Islet precursor cell (in vitro differentiated cells): ENCODE results near the gene VPS45.
A peak's percentile ranks its signal among the peaks of the same experiment; 100 is the strongest.
"Not testable (repeated sequence)": the region's sequence is repeated elsewhere in the genome, so short reads cannot be mapped to it uniquely, and the experiment has no call there.

Source experiments
- DNase-seq: peaks from one replicate; pipeline ENCODE4 v3.0.0-alpha.2; 2018

Gene VPS45

DNA sequence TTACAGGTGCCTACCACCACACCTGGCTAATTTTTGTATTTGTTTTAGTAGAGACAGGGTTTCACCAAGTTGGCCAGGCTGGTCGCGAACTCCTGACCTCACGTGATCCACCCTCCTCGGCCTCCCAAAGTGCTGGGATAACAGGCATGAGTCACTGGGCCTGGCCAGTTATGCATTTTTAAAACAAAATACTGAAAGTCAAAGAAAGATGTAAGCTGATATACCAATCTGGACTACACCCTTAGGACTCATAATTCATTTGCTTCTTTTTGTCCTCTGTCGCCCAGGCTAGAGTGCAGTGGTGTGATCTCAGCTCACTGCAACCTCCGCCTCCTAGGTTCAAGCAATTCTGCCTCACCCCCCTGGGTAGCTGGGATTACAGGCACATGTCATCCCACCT is 67.8 kb downstream of the VPS45 start:
- DNase-seq: not testable (repeated sequence)

DNA sequence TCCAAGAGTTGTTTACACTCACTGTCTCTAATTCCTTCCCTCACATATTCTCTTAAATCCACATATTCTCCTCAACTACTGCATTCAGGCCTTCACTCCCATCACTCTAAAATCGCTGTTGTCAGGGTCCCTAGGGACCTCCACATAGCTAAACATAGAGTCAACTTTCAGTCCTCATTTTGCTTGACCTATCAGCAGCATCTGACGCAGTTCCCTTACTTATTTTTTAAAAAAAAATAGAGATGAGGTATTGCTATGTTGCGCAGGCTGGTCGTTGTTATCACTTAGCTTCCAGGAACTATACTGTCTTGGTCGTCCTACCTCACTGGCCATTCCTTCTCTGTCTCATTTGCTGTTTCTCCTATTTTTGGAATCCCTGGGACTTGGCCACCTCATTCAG is 70.5 kb downstream of the VPS45 start:
- DNase-seq: no peak

DNA sequence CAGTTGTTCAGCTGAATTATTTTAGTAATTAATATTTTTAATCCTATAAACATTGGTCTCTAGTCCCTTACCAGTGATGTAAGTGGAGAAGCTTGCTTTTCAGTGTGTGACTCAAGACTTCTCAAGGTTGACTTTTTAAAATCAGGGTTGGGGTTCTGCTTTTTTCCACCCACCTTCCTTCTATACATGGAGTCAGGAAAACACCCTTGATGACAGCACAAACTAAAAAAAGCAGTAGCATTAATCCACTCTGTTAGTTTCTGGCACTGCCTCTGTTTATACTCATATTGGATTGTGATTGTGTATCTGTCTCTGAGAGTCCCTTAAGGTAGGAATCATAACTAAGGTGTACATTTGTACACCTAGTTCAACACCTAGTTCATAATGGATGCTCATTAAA is 73.9 kb downstream of the VPS45 start:
- no peak for DNase-seq

DNA sequence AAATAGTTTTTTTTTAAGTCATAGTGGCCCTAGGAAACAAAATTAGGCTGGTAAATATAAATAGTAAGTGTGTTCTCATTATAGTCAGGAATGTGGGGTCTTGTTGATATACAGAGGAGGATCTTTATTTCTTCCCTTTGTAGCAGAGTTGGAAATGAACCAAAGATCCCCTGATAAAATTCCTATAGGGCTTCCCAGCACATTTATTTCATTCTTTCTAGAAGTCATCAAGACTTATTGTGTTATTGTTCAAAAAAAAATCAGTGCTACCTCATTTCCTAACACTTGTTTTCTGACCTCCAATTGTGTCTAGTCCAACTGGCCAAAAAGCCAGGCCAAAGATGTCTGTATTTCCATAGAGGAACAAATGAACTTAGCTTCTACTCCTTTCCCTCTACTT is 74.5 kb downstream of the VPS45 start:
- DNase-seq: no peak

DNA sequence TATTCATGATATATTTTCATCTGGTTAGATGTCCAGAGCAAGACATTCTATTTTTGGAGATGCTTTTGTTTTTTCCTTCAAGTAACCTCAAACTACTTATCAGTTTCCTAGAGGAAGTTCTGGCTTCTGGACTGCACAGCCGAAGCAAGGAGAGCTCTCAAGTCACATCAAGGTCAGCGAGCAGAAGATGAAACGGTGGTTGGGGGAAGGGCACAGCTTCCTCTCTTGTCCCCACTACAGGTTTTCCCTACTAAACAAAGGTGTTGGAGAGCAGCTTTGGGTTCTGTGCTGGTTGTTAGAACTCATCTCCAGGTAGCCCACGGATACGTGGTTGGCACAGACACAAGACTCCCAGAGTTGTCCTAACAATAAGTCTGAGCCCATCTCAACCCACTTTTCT is 77.0 kb downstream of the VPS45 start:
- no peak for DNase-seq

DNA sequence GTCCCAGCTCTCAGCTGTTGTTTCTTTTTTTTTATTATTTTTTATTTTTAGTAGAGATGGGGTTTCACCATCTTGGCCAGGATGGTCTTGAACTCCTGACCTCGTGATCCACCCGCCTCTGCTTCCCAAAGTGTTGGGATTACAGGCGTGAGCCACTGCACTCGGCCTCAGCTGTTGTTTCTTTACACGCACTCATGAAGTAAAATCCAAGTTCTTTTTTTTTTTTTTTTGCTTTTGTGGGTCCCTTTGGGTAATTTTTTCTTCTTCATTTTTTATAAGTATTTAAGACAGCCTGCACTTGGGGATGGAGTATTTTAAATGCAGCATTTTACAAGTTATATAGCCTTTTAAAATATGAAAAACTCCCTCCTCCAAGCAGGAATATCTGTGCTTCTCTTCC is 78.4 kb downstream of the VPS45 start:
- DNase-seq: not testable (repeated sequence)

DNA sequence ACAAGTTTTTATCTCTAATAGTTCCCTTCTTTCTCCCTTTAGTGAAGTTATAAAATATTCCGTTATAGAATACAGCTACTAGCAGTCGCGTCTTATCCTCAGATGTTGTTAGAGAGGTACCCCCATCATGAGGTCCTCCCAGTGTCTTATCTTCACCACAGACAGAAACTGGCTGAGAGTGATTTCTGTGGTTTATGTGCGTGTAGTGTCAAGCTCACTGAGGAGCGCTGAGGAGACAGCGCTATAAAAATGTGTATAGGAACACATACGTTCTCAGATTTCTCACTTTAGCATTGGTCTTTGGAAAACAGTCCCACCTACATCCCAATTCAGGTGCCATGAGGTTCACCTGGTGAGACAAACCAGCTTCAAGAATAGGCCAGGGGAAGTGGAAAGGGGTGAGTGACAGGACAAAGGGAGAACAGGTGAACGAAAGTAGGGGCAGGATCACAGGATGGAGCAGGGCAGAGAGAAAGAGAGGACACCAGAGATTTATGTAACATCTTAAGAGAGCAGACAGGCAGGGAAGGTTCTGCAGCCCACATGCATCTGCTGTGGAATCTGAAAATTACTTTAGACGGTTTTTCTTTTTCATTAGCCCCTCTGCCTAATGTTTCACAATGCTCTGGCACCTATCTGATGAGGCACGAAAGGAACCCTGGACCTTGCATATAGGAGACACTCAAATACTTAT is 79.4 kb downstream of the VPS45 start:
- no peak for DNase-seq

DNA sequence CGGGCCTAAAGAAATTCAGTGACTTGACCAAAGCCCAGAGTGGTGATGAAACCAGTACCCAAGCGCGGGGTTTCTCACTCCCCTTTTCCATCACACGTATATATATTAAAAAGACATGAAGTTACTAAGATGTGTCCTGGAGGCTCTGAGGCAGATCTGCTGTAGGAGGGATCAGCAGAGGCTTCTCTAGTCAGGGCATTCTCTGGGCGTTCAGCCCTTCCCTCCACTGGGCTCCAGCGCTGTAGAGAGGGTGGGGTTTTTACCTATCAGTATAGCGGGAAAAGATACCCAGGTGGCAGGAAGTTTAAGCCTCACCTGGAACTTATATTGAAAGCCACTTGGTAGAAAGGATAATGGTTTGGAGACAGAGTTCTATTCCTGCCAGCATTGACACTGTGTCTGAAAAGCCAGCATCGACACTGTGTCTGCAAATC is 81.3 kb downstream of the VPS45 start:
- no peak for DNase-seq

DNA sequence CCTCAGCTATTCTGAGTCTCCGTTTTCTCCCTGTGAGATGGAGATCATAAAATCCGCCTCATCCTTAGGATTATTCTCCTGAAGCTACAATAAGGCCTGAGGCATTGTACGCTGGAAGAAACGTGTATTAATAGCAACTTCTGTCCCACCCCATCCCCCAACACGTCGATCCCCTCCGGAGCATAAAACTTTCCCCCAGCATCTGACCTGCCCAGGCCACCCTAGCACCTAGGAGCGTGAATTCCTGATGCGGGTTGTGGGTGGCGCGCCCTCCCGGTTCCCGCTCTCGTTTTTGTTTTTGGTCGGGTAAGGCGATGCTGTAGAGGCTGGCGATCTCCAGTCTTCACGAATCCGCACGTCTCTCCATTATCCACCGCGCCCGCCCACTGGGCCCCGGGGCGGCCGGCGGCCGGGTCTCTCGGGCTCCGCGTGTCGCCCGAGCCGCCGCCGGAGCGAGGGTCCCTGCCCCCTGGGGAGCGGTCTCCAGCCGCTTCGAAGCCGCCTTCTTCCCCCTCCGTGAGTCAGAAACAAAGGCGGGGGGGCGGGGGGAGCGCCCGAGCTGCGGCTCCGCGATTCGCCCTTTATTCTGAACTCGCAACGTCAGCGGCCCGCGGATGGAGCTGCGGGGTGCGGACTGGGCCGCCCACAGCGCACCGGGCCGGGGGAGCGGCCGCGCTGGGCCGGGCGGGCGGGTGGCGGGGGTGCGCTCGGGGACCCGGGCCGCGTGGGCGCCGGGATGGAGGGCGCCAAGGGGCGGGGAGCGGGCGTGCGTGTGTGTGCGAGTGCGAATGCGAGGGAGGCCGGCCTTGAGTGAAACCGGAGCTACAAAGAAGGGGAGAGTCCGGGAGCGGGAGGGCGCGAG is 81.9 kb downstream of the VPS45 start, which contains the start of gene PLEKHO1:
PLEKHO1 (plus strand) TSS at position 646 of the 862 bp plus-strand sequence. CDS start 342 bp downstream, outside the sequence.
- peak; percentile 89 for DNase-seq

DNA sequence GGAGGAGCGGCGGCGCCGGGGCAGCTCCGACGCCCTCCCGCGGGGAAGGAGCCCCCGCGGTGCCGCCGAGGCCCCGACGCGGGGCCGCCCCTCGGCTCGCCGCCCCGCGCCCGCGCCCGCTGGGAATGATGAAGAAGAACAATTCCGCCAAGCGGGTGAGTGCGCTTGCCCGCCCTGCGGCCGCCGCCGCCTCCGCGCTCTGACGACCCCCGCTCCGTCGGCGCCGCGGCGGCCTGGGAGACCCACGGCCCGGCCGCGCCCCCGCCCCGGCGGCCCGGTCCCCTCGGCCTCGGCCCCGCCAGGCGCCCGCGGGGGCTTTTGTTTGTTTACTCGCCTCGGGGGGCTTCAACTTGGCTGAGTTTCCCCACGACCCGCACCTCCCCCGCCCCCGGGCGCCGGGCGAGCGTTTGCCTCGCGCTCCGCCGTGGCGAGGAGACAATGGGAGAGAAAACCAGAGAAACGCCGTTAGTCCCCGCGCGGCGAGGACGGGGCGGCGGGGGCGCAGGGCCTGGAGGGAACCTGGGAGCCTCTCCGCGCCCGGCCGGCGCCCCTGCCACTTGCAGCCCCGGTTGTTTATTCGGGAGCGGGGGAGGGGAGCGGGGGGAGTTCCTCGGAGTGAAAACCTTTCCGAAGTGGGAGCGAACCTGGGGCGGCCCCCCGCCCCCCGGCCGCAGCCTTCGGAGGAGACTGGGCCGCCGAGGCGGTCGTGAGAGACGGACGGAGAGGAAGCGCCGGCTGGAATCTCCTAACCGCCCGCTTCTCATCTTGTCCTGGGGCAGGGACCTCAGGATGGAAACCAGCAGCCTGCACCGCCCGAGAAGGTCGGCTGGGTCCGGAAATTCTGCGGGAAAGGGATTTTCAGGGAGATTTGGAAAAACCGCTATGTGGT is 82.8 kb downstream of the VPS45 start:
- no peak for DNase-seq

DNA sequence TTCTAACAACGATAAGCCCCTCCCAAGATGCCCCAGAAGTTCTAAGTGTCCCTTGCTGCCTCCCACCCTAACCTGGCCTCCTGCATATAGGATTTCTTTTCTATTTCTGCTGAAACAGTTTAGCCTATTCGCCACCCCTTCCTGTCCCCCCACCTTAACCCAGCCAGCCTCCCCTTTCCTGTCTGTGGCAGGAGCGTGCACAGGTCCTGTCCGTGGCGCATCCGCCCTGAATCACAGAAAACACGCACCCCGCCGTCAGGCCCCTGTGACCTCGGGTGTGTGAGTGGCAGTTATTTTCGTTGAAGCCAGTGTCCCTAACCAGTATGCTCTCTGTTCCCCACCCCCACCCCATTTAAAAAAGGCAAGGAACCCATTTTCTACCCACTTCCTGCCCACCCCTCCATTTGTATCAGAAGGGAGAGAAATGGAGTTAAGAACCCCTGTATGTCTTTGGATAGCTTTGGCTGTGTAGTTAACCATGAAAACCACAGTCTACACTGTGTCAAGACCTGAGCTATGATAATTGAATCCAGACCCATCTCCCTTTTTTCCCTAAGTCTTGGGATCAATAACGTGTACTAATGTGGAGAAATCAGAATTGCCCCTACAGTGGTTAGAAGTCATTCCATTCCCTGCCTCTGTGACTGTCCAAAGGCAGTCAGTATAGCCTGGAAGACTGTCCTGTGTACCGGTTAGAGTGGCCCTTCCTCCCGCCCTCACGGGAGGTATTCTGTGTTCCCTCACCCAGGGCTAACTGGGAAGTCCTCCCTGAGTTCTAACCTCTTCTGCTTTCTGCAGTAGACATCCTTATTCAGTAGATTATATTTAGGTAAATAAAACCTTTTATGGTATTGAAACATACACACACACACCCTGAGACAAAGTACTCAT is 84.0 kb downstream of the VPS45 start:
- no peak for DNase-seq

DNA sequence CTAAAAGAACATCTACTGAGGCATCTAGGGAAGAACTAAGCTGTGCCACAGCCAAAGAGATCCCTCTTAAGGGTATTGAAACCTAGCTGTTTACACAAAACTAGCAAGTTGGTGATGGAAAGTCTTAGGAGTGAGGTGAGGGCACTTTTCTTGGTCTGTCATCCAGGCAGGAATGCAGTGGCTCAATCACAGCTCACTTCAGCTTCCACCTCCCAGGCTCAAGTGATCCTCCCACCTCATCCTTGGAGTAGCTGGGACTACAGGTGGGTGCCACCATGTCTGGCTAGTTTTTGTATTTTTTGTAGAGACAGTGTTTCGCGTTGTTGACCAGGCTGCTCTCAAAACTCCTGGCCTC is 84.6 kb downstream of the VPS45 start:
- no peak for DNase-seq

DNA sequence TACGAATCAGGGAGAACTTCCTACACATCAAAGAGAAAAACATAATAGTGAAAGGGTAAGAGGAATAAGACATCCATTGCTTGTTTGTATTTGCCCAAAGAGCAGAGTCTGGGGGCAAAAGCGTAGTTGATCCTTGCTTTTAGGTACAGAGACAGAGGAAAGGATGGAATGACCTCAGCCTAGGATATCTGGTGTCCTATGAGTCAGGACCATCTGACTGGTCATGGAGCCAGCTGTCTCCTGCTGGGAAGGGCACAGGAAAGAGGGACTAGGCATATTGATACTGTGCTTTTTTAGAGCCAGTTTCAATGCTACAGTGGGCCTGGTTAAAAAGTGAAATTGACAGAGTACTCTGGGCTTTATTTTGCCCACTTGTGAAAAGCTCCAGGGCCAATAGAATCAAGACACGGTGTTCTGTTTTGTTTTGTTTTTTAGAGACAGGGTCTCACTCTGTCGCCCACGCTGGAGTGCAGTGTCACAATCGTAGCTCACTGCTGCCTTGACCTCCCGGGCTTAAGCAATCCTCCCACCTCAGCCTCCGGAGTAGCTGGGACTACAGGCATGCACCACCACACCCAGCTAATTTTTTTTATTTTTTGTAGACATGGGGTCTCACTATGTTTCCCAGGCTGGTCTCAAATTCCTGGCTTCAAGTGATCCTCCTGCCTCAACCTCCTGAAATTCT is 85.3 kb downstream of the VPS45 start:
- DNase-seq: no peak

DNA sequence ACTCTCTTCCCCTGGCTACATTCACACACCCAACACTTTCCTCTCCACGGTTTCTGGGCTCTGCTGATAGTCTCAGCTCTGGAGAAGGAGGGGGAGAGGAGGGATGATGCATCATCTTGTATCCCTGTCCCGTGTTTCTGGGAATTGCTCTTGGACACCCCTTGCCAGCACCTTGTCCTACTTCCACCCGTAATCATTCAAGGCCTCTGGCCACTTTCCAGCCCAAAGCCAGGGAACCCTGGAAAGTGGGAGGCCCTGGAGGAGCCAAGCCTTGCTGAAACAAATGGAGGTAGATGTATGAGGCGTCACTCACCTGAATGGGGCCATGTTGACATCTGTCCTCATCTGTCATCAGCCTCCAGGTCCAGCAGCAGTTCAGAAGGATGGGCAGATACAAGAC is 86.6 kb downstream of the VPS45 start:
- DNase-seq: no peak

DNA sequence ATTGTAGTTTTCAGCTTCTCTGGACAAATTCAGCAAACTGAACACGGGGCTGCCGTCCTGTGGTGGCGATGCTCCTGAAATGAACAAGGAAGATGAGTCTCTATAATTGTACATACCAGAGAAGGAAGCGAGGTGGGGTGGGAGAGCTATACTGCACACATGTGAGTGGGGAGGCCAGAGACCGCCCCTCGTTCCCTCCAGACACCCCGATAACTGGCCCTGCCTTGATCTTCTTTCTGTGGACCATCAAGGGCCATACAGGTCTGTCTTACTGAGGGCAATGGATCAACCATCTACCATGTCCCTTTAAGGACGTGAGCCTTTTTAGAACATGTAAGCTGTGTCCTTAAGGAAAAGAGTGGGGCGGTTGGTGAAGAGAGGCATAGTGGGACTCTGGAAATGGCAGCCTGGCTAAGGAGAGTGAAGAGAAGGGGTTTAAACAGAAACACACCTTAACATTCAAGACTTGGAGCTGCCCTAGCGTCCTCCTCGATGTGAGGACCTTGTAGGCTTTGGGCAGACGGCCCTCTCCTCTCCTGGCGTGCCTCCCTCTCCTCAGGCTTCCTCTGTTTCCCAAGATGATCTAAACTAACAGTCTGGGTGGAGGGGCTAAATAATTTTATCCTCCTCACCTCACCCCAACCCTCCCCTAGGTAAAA is 88.0 kb downstream of the VPS45 start:
- DNase-seq: no peak

DNA sequence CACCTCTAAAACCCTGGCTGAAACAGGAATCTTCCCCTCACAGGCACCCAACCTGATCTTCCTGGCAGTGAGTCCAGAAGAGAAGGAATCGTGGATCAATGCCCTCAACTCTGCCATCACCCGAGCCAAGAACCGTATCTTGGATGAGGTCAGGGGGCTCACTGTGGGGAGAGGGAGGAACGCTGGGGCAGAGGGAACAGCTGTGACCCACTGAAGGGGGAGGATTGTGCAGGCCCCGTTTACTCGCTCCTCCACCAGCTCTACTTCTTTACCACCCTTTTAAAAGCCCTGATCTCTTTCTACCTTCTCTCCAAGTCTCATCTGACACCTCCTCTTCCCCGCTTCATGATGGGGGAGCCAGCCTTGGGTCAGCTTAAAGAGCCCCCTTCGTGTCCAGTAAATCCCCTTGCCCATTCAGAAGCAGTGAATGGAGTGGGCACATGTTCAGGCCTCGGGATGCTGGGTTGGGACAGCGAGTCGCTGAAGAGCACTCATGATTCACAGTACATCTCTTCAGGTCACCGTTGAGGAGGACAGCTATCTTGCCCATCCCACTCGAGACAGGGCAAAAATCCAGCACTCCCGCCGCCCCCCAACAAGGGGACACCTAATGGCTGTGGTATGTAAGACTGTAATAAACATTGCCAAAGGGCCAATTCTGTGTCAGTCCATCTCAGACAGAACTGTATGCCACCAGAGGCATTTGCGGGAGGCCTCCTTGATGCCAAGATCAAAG is 89.5 kb downstream of the VPS45 start:
- DNase-seq: no peak

DNA sequence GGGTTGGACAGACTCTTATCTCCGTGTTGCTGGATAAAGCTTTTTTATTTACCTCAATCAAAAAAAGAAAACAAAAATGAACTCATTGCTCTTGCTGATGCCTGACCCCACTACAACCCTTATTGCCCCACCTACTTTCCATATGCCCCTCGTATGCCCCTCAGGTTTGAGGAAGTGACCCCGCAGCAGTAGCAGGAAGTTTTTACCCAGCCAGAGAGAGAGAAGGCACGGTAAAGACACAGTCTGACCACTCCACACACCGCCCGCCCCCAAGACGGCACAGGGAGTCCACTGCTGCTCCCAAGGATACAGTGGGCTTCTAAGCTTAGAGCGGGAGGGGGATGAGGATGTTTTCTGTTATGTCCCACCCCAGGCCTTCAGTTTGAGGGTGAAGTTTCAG is 92.0 kb downstream of the VPS45 start:
- DNase-seq: no peak

DNA sequence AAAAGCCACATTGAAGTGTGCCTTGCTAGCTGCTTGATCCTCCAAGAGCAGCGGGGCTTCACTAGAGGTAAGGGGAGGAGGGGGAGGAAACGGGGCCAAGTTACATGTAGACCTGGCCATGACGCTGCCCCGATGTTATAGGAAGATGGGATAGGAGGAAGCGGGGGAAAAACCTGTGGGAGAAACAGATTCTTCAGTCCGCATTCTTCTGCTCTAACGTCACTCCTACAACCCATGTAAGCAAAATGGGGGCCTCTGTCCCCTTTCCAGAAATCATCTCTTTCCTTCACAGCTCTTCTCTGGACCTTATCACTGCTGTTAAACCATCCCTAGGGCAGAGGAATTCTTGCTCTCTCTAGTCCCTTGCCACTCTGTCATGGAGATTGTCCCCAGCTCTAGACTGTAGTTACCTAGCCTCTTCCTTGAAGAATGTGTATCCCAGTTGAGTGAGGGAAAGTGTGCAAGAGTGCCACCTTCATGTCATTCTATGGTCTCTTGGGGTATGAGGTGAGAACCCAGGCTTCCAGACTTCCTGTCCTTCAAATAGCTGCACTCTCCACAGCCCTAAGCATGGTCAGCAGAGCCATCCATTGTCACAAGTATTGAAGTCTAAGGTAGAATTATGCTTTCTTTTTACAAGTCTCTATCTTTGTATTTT is 93.5 kb downstream of the VPS45 start:
- no peak for DNase-seq

DNA sequence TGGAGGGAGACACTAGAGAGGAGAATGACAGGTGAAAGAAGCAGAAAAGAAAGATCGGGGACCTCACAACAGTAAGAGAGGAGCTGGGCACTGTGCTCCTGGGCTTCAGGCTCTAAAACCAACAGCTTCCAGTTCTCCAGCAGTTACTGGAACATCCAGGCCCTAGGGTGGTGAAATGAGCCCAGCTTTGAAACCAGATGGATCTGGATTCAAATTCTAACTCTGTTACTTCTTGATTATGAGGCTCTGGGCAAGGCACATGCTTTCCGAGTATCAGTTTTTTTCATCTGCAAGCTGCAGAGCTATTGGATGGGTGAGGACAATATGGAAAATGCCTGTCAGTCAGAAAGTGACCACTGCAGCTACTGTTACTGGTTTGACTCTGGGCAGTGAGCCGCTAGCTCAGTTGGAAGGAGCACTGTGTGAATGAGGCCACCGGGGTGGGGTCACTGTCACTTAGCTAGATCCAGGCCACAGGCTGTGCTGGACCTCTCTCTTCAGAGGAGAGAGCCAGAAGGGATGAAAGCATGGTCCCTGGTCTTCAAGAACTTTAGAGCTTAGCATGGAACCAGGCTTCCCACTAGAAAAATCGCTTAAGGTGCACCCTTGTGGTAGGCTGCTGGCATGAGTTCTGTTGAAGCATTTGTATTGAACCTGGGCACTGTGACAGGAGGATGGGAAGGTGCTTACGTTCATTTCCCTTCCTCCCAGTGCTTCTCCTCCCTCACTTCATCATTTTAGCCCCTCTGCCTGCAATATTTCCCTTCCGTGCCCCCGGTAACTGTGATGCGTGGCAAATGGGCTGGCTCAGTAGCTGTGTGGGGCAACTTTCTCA is 94.4 kb downstream of the VPS45 start:
- no peak for DNase-seq
